WTC11 (cell line): Measurements from ENCODE around the gene ARID3B.

Experiments
- AR ChIP-seq: fragments of 250-450 bp; sonication (Bioruptor Pico); IDR thresholded peaks from 2 replicates; pipeline ENCODE4 v1.9.0; 2021; ENCODE audit warnings: mild to moderate bottlenecking
- CTCF ChIP-seq: fragments of 200-600 bp; IDR thresholded peaks from 2 replicates; pipeline ENCODE4 v1.8.0; 2022; ENCODE audit warnings: antibody characterized with exemption
- E2F5 ChIP-seq: sonication (generic); formaldehyde crosslinking; IDR thresholded peaks from 2 replicates; pipeline ENCODE4 v1.8.1; 2022; ENCODE audit warnings: mild to moderate bottlenecking, moderate library complexity, missing genetic modification reagents
- ERG ChIP-seq: fragments of 250-450 bp; sonication (Bioruptor Pico); IDR thresholded peaks from 2 replicates; pipeline ENCODE4 v1.8.0; 2021; ENCODE audit warnings: mild to moderate bottlenecking
- NR2C2 ChIP-seq: sonication (generic); formaldehyde crosslinking; IDR thresholded peaks from 2 replicates; pipeline ENCODE4 v1.8.0; 2022; ENCODE audit warnings: mild to moderate bottlenecking, missing genetic modification reagents
- PRDM15 ChIP-seq: sonication (generic); formaldehyde crosslinking; IDR thresholded peaks from 2 replicates; pipeline ENCODE4 v1.8.0; 2022; ENCODE audit warnings: missing genetic modification reagents
- USF1 ChIP-seq: sonication (generic); formaldehyde crosslinking; IDR thresholded peaks from 2 replicates; pipeline ENCODE4 v1.8.0; 2022; ENCODE audit warnings: mild to moderate bottlenecking, missing genetic modification reagents
- ZBTB21 ChIP-seq: sonication (generic); formaldehyde crosslinking; IDR thresholded peaks from 2 replicates; pipeline ENCODE4 v1.8.1; 2023; ENCODE audit warnings: mild to moderate bottlenecking, missing genetic modification reagents, borderline replicate concordance
- ZBTB43 ChIP-seq: sonication (generic); formaldehyde crosslinking; IDR thresholded peaks from 2 replicates; pipeline ENCODE4 v1.8.1; 2023; ENCODE audit warnings: mild to moderate bottlenecking, missing genetic modification reagents
- ZNF512 ChIP-seq: sonication (generic); formaldehyde crosslinking; IDR thresholded peaks from 2 replicates; pipeline ENCODE4 v1.8.1; 2022; ENCODE audit warnings: missing genetic modification reagents, borderline replicate concordance

GRCh38 chr15:74604983-74605794 lies 64.2 kb downstream of the ARID3B start:
- no peak for TF ChIP-seq ZBTB43 (CRISPR knock-in tag)
- no peak for TF ChIP-seq E2F5 (CRISPR knock-in tag)
- TF ChIP-seq NR2C2 (CRISPR knock-in tag): no peak
- no peak for TF ChIP-seq CTCF
- TF ChIP-seq AR: no peak
- no peak for TF ChIP-seq ERG
- no peak for TF ChIP-seq ZNF512 (CRISPR knock-in tag)
- TF ChIP-seq ZBTB21 (CRISPR knock-in tag): no peak
- no peak for TF ChIP-seq USF1 (CRISPR knock-in tag)
- TF ChIP-seq PRDM15 (CRISPR knock-in tag): no peak
